ENCODE measurements around the gene GPC3. TPM values are rescaled to one million over a fixed set of nuclear protein-coding genes. Genes with fewer than 3 reads are reported as not detected.

The GPC3 gene
- total RNA-seq, 1 experiment from 2014 or later, result 233 TPM

DNA sequence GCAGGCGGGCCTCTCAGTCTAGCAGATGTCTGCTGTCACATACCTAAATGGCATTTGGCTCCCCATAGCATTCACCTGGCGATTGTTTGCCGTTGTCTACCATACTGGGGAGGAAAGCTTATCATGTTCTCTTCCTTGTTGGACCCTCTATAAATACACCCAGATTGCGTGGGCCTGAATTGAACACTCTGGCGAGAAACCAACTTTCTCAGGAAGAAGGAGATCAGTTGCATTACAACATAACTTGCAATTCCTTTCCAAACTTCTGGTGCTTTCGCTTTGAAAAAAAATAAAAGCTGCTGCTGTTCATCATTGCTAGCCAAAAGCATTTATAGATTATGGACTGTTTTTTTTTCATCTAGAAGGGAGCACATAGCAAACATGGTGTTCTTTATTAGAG is 340.1 kb downstream of the GPC3 start:
- no peak for DNase-seq
- Mint-ChIP-seq H3K36me3 (ENCODE audit: insufficient read depth, unreplicated experiment) (peaks cover 9% of the 10 kb centered on the region), H3K27me3 (ENCODE audit: insufficient read depth, unreplicated experiment) (no peaks in the 10 kb centered on the region), H3K4me3 (ENCODE audit: unreplicated experiment) (no peak overlapping the region), H3K9me3 (ENCODE audit: unreplicated experiment) (no peaks in the 10 kb centered on the region), H3K27ac (ENCODE audit: unreplicated experiment) (no peak overlapping the region), H3K4me1 (ENCODE audit: low read depth, unreplicated experiment) (no peaks in the 10 kb centered on the region)
- no peaks in the 10 kb centered on the region for H3K36me3 ChIP-seq (ENCODE audit: control insufficient read depth, insufficient read depth, low read length)
- no peak overlapping the region for H3K4me3 ChIP-seq (ENCODE audit: low read depth, low read length)
- TF ChIP-seq, protein P1, sequence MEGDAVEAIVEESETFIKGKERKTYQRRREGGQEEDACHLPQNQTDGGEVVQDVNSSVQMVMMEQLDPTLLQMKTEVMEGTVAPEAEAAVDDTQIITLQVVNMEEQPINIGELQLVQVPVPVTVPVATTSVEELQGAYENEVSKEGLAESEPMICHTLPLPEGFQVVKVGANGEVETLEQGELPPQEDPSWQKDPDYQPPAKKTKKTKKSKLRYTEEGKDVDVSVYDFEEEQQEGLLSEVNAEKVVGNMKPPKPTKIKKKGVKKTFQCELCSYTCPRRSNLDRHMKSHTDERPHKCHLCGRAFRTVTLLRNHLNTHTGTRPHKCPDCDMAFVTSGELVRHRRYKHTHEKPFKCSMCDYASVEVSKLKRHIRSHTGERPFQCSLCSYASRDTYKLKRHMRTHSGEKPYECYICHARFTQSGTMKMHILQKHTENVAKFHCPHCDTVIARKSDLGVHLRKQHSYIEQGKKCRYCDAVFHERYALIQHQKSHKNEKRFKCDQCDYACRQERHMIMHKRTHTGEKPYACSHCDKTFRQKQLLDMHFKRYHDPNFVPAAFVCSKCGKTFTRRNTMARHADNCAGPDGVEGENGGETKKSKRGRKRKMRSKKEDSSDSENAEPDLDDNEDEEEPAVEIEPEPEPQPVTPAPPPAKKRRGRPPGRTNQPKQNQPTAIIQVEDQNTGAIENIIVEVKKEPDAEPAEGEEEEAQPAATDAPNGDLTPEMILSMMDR (IDR thresholded peaks at IDR 0.05; ENCODE audit: insufficient read depth in 1 of 2, low read depth in 1 of 2, low read length in 1 of 2, severe bottlenecking in 1 of 2, unreplicated experiment in 1 of 2), result no peak
- no peaks in the 10 kb centered on the region for H3K4me1 ChIP-seq
- no peaks in the 10 kb centered on the region for H3K27me3 ChIP-seq (replicated peaks; ENCODE audit: control insufficient read depth, insufficient read depth, low read length)
- intact Hi-C loops (cut with micrococcal nuclease; ENCODE audit: unreplicated experiment), result no loop called here
- H3K9me3 ChIP-seq, result no peaks in the 10 kb centered on the region
- BruUV-seq (replicated peaks), result no TSS peak
- CTCF ChIA-PET, result no interaction called here
- POLR2A ChIA-PET, result no interaction called here

DNA sequence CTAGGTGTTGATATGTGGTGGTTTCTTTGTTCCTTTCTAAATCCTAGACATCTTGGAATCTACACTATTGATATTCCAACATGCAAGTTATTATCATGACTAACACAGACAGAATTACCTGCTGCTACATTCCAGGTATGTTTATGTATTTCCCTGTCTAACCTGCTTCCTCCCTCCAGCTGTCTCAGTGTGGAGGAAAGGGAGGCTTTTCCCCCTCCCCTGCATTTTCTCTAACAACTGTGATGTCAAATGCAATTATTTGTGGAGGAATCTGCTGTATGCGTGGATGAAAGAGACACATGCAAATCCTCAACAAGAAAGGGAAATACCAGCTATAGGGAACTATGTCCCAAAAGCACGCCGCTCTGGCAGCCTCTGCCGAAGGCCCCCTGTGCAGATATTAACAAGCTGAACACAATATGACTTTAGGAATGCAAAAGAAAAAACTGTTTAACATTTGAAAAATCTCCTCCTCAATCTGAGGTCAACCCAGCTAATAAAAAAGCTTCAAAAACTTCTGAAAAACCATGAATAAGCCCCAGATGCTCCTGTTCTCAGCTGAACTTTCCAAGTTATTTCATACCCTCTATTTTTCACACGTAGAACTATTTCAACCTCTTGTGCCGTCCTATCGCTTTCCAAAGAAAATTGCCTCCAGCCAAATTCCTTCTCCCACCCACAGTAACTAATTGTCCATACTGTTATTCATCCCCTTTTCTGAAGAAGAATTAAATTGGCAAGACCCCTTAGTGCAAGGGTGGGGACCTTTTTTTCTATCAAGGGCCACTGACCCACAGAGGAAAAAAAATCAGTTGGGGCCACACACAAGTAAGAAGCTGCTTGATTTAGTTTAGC is 345.0 kb downstream of the GPC3 start:
- no peaks in the 10 kb centered on the region for H3K27me3 Mint-ChIP-seq (ENCODE audit: insufficient read depth, unreplicated experiment)
- H3K4me3 Mint-ChIP-seq (ENCODE audit: unreplicated experiment), result no peak overlapping the region
- Histone ChIP-seq H3K36me3 (ENCODE audit: control insufficient read depth, insufficient read depth, low read length) (no peaks in the 10 kb centered on the region), H3K27me3 (replicated peaks; ENCODE audit: control insufficient read depth, insufficient read depth, low read length) (no peaks in the 10 kb centered on the region), H3K9me3 (no peaks in the 10 kb centered on the region), H3K4me1 (no peaks in the 10 kb centered on the region), H3K4me3 (ENCODE audit: low read depth, low read length) (no peak overlapping the region)
- H3K36me3 Mint-ChIP-seq (ENCODE audit: insufficient read depth, unreplicated experiment), result peaks cover 9% of the 10 kb centered on the region
- no peaks in the 10 kb centered on the region for H3K4me1 Mint-ChIP-seq (ENCODE audit: low read depth, unreplicated experiment)
- CTCF ChIA-PET, result no interaction called here
- intact Hi-C loops (cut with micrococcal nuclease; ENCODE audit: unreplicated experiment), result no loop called here
- H3K9me3 Mint-ChIP-seq (ENCODE audit: unreplicated experiment), result no peaks in the 10 kb centered on the region
- BruUV-seq (replicated peaks), result no TSS peak
- POLR2A ChIA-PET, result no interaction called here
- TF ChIP-seq, protein P1 (IDR thresholded peaks at IDR 0.05; ENCODE audit: insufficient read depth in 1 of 2, low read depth in 1 of 2, low read length in 1 of 2, severe bottlenecking in 1 of 2, unreplicated experiment in 1 of 2), result no peak
- no peak for DNase-seq
- no peak overlapping the region for H3K27ac Mint-ChIP-seq (ENCODE audit: unreplicated experiment)

DNA sequence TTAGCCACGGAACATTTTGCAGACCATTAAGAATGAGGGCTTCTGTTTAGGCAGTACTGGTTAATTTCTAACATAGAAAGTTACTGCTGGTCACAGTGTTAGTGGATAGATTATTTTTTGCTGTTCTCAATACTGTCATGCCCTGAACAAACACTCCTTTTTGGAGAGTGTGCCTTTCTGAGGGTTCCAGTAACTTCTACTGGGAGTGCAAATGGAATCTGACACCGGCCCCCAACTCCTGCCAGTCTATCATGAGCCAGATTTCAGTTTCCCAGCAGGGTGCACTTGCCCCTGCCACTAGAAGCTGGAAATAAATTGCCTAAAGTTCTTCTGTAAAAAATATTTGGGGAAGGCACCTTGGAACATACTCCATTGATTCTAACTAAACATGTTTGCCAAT is 345.7 kb downstream of the GPC3 start:
- POLR2A ChIA-PET, result no interaction called here
- Histone ChIP-seq H3K4me3 (ENCODE audit: low read depth, low read length) (no peak overlapping the region), H3K27me3 (replicated peaks; ENCODE audit: control insufficient read depth, insufficient read depth, low read length) (no peaks in the 10 kb centered on the region), H3K9me3 (no peaks in the 10 kb centered on the region), H3K4me1 (no peaks in the 10 kb centered on the region), H3K36me3 (ENCODE audit: control insufficient read depth, insufficient read depth, low read length) (no peaks in the 10 kb centered on the region)
- BruUV-seq (replicated peaks), result no TSS peak
- no peaks in the 10 kb centered on the region for H3K9me3 Mint-ChIP-seq (ENCODE audit: unreplicated experiment)
- DNase-seq, result no peak
- H3K27me3 Mint-ChIP-seq (ENCODE audit: insufficient read depth, unreplicated experiment), result no peaks in the 10 kb centered on the region
- H3K36me3 Mint-ChIP-seq (ENCODE audit: insufficient read depth, unreplicated experiment), result peaks cover 9% of the 10 kb centered on the region
- TF ChIP-seq, protein P1 (IDR thresholded peaks at IDR 0.05; ENCODE audit: insufficient read depth in 1 of 2, low read depth in 1 of 2, low read length in 1 of 2, severe bottlenecking in 1 of 2, unreplicated experiment in 1 of 2), result no peak
- no peak overlapping the region for H3K27ac Mint-ChIP-seq (ENCODE audit: unreplicated experiment)
- intact Hi-C loops (cut with micrococcal nuclease; ENCODE audit: unreplicated experiment), result no loop called here
- CTCF ChIA-PET, result no interaction called here
- no peak overlapping the region for H3K4me3 Mint-ChIP-seq (ENCODE audit: unreplicated experiment)
- no peaks in the 10 kb centered on the region for H3K4me1 Mint-ChIP-seq (ENCODE audit: low read depth, unreplicated experiment)
